Fibroblast of lung (primary cell): ENCODE measurements around the gene CTSK. TPM values are rescaled to one million over a fixed set of nuclear protein-coding genes. Genes with fewer than 3 reads are reported as not detected.
"Not testable (repeated sequence)": the region's sequence is repeated elsewhere in the genome, so short reads cannot be mapped to it uniquely, and the experiment has no call there.

Source experiments
- DNase-seq, 2 donors: peaks; one replicate each; pipeline versions ENCODE4 v3.0.0 to v3.0.0-alpha.2; 2010; ENCODE audit warnings: low read depth in 2 of 2
- H2AFZ ChIP-seq: 2 replicates; pipeline ENCODE4 v1.5.1; 2012; ENCODE audit warnings: low read length, control low read depth, inconsistent platforms
- H3K27ac ChIP-seq: 2 replicates; pipeline ENCODE4 v1.5.1; 2011; ENCODE audit warnings: low read length, control low read depth; ENCODE audit not compliant: insufficient read depth
- H3K27me3 ChIP-seq: 2 replicates; pipeline ENCODE4 v1.5.1; 2011; ENCODE audit warnings: mild to moderate bottlenecking, low read length; ENCODE audit not compliant: control insufficient read depth, insufficient read depth
- H3K36me3 ChIP-seq: 2 replicates; pipeline ENCODE4 v1.5.1; 2011; ENCODE audit warnings: low read length; ENCODE audit not compliant: control insufficient read depth, insufficient read depth
- H3K4me1 ChIP-seq: 2 replicates; pipeline ENCODE4 v1.5.1; 2011; ENCODE audit warnings: low read length; ENCODE audit not compliant: control insufficient read depth, insufficient read depth; ENCODE audit errors: extremely low read depth
- H3K4me2 ChIP-seq: 2 replicates; pipeline ENCODE4 v1.5.1; 2011; ENCODE audit warnings: low read length, control low read depth; ENCODE audit not compliant: insufficient read depth; ENCODE audit errors: extremely low read depth
- H3K4me3 ChIP-seq, 4 experiments: fragments of 200-600 bp in 1 of 4; sonication (generic) in 1 of 4; replicated peaks in 1 of 4; 2 replicates each; pipeline ENCODE4 v1.5.1; 2011 to 2016; ENCODE audit warnings: low read length in 4 of 4, low read depth in 3 of 4, mild to moderate bottlenecking in 3 of 4, control low read depth in 2 of 4, inconsistent platforms in 1 of 4, mixed read lengths in 1 of 4; ENCODE audit not compliant: insufficient read depth in 1 of 4; ENCODE audit errors: control extremely low read depth in 1 of 4
- H3K79me2 ChIP-seq: 2 replicates; pipeline ENCODE4 v1.5.1; 2012; ENCODE audit warnings: mild to moderate bottlenecking, low read length, inconsistent platforms; ENCODE audit not compliant: control insufficient read depth, insufficient read depth
- H3K9ac ChIP-seq: 2 replicates; pipeline ENCODE4 v1.5.1; 2011; ENCODE audit warnings: mild to moderate bottlenecking, low read length, control low read depth; ENCODE audit not compliant: insufficient read depth
- H3K9me3 ChIP-seq: 2 replicates; pipeline ENCODE4 v1.5.1; 2012; ENCODE audit warnings: low read depth, low read length; ENCODE audit not compliant: control insufficient read depth, insufficient read depth
- H4K20me1 ChIP-seq: 2 replicates; pipeline ENCODE4 v1.5.1; 2011; ENCODE audit warnings: low read length; ENCODE audit not compliant: control insufficient read depth, insufficient read depth; ENCODE audit errors: extremely low read depth
- EZH2 ChIP-seq: IDR thresholded peaks from 2 replicates; pipeline ENCODE4 v1.5.1; 2012; ENCODE audit warnings: low read length, control low read depth, mild to moderate bottlenecking; ENCODE audit errors: missing control alignments
- polyA plus RNA-seq, 2 donors: library from polyadenylated mRNA; depleted of rRNA in 1 of 2; stranded (reverse) in 1 of 2; unstranded in 1 of 2; fragments of >200 nt; gene quantifications; 2 replicates each; pipeline ENCODE4 v1.2.1, GENCODE V29; 2011 to 2012; ENCODE audit warnings: missing spikeins in 1 of 2
- total RNA-seq: library from RNA; depleted of rRNA; stranded (reverse); fragments of >200 nt; gene quantifications from 2 replicates; pipeline ENCODE4 v1.2.1, GENCODE V29; 2014
- TF ChIP-seq, protein P1 (sequence below), 2 donors: IDR thresholded peaks in 1 of 2; conservative IDR thresholded peaks in 1 of 2; 1 replicate in 1 of 2; 2 replicates in 1 of 2; pipeline ENCODE4 v1.5.1; 2011 to 2012; ENCODE audit warnings: low read length in 2 of 2, control low read depth in 1 of 2, inconsistent platforms in 1 of 2, low read depth in 1 of 2, mild to moderate bottlenecking in 1 of 2

Gene CTSK
- total and polyA plus RNA-seq, 2 donors (not counting 1 experiment from before 2014, with no cell fraction given): 209 to 461 TPM

DNA sequence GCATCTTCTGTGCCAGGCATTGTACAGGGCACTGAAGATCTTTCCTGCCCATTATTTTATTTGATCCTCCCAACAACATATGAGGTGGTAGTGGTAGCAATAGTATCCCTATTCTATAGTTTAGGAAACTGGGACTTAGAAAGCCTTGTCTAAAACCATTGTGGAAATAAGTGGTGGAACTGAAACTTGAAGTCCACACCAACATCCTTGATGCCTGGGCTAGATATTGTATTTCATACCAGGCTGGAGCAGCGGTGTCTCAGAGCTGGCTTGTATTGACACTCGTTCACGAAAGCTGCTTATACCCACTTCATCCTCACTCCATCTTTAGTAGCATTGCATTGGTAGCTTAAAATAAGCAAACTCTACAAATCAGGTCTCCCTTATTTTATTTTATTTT lies 32.8 kb downstream of the CTSK start:
- Histone ChIP-seq H3K4me3 (no peak overlapping the region), H3K9ac (no peak overlapping the region), H3K9me3 (no peaks in the 10 kb centered on the region), H3K4me2 (no peak overlapping the region), H4K20me1 (no peaks in the 10 kb centered on the region), H3K27ac (no peak overlapping the region), H3K4me1 (no peaks in the 10 kb centered on the region), H2AFZ (no peak overlapping the region), H3K36me3 (no peaks in the 10 kb centered on the region), H3K27me3 (no peaks in the 10 kb centered on the region), H3K79me2 (no peaks in the 10 kb centered on the region)
- DNase-seq: no peak
- TF ChIP-seq EZH2: no peak
- TF ChIP-seq, protein P1, sequence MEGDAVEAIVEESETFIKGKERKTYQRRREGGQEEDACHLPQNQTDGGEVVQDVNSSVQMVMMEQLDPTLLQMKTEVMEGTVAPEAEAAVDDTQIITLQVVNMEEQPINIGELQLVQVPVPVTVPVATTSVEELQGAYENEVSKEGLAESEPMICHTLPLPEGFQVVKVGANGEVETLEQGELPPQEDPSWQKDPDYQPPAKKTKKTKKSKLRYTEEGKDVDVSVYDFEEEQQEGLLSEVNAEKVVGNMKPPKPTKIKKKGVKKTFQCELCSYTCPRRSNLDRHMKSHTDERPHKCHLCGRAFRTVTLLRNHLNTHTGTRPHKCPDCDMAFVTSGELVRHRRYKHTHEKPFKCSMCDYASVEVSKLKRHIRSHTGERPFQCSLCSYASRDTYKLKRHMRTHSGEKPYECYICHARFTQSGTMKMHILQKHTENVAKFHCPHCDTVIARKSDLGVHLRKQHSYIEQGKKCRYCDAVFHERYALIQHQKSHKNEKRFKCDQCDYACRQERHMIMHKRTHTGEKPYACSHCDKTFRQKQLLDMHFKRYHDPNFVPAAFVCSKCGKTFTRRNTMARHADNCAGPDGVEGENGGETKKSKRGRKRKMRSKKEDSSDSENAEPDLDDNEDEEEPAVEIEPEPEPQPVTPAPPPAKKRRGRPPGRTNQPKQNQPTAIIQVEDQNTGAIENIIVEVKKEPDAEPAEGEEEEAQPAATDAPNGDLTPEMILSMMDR (conservative IDR thresholded peaks at IDR 0.05 in 1 of 2, IDR thresholded peaks at IDR 0.05 in 1 of 2; ENCODE audit: low read depth in 1 of 2, low read length in 2 of 2): no peak

DNA sequence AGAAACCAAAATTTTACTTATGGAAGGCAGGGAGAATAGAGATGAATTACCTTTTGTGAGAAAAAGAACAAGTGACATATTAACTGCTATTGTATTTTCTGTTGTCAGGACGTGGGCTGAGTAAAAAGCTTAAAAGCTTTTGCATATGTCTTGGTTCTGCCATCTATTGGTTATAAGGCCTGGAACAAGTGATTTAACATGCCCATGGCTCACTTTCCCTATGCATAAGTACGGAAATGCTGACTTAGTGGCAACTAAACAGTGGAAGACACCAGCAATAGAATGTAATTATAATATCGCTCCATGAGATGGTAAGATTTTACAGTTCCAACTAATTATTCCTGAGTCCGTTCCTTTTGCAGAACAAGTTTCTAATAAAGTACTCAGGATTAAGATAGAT lies 35.7 kb downstream of the CTSK start:
- Histone ChIP-seq H3K27ac (no peak overlapping the region), H3K4me1 (no peaks in the 10 kb centered on the region), H3K27me3 (no peaks in the 10 kb centered on the region), H3K4me3 (no peak overlapping the region), H3K9me3 (no peaks in the 10 kb centered on the region), H2AFZ (no peak overlapping the region), H3K79me2 (no peaks in the 10 kb centered on the region), H3K9ac (no peak overlapping the region), H3K36me3 (no peaks in the 10 kb centered on the region), H3K4me2 (no peak overlapping the region), H4K20me1 (no peaks in the 10 kb centered on the region)
- TF ChIP-seq EZH2: no peak
- TF ChIP-seq, protein P1 (conservative IDR thresholded peaks at IDR 0.05 in 1 of 2, IDR thresholded peaks at IDR 0.05 in 1 of 2; ENCODE audit: low read depth in 1 of 2, low read length in 2 of 2): no peak
- DNase-seq: no peak

DNA sequence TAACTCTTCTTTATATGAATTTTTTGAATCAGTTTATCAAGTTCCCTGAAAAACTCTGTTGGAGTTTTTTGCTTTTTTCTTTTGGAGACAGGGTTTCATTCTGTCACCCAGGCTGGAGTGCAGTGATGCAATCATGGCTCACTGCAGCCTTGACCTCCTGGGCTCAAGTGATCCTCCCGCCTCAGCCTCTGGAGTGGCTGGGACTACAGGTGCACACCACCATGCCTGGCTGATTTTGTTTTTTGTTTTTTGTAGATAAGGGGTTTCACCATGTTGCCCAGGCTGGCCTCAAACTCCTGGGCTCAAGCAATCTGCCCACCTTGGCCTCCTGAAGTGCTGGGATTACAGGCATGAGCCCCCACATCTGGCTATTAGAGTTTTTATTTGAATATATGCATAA lies 40.4 kb downstream of the CTSK start:
- not testable (repeated sequence) for H3K36me3 ChIP-seq, H3K9ac ChIP-seq, H4K20me1 ChIP-seq, H3K4me3 ChIP-seq, DNase-seq, H3K4me1 ChIP-seq, H3K4me2 ChIP-seq, H3K27ac ChIP-seq, H3K79me2 ChIP-seq, H3K27me3 ChIP-seq, H2AFZ ChIP-seq, H3K9me3 ChIP-seq

DNA sequence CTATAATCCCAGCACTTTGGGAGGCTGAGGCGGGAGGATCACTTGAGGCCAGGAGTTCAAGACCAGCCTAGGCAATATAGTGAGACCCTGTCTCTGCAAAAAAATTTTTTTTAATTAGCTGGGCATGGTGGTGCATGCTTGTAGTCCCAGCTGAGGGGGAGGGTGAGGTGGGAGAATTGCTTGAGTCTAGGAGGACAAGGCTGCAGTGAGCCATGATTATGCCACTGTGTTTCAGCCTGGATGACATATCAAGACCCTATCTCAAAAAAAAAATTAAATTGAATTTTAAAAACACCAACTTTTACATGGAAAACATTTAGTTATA lies 42.1 kb downstream of the CTSK start:
- H3K36me3 ChIP-seq, H4K20me1 ChIP-seq, H3K9ac ChIP-seq, H3K27ac ChIP-seq, DNase-seq, H3K79me2 ChIP-seq, H3K4me3 ChIP-seq, H3K9me3 ChIP-seq, H3K27me3 ChIP-seq, H3K4me1 ChIP-seq: not testable (repeated sequence)
- peak overlapping the region; percentile 94 for H3K4me2 ChIP-seq
- peak overlapping the region; percentile 82 for H2AFZ ChIP-seq
